H1 (cell line): Measurements from ENCODE around the gene EDC3. TPM values are rescaled to one million over a fixed set of nuclear protein-coding genes. Genes with fewer than 3 reads are reported as not detected.

Experiments
- CTCF ChIA-PET: fragments of 300-600 bp; sonication (Branson Sonifier 250); formaldehyde crosslinking; loops from one replicate; lab custom pipeline; 2021; ENCODE audit not compliant: partially characterized antibody; lab: Charles Lee
- POLR2A ChIA-PET: fragments of 300-600 bp; sonication (Branson Sonifier 250); formaldehyde crosslinking; loops from one replicate; lab custom pipeline; 2021; ENCODE audit warnings: inconsistent platforms; ENCODE audit not compliant: partially characterized antibody; lab: Charles Lee
- DNase-seq, 2 experiments: peaks; one replicate each; pipeline versions ENCODE4 v3.0.0 to v3.0.0-alpha.2; 2010 to 2022; ENCODE audit warnings: low spot score in 2 of 2, low read depth in 1 of 2, mixed read lengths in 1 of 2
- FAIRE-seq: peaks from 2 replicates; lab custom pipeline; 2011; peaks lifted over from hg19 to GRCh38; lab: Jason Lieb, UNC
- H2AFZ ChIP-seq: 2 replicates; pipeline ENCODE4 v1.8.1; 2012; ENCODE audit warnings: low read length, inconsistent platforms
- H2AK5ac ChIP-seq: 2 replicates; pipeline ENCODE4 v1.6.1; 2013; ENCODE audit warnings: low read depth, low read length
- H2BK120ac ChIP-seq: replicated peaks from 2 replicates; pipeline ENCODE3; 2013; ENCODE audit warnings: low read depth, low read length, inconsistent platforms
- H2BK12ac ChIP-seq: 2 replicates; pipeline ENCODE4 v1.6.1; 2013; ENCODE audit warnings: low read depth, low read length
- H2BK15ac ChIP-seq: 2 replicates; pipeline ENCODE4 v1.6.1; 2013; ENCODE audit warnings: low read length
- H2BK20ac ChIP-seq: 2 replicates; pipeline ENCODE4 v1.6.1; 2013; ENCODE audit warnings: low read length
- H2BK5ac ChIP-seq: 2 replicates; pipeline ENCODE4 v1.6.1; 2013; ENCODE audit warnings: low read depth, low read length
- H3K14ac ChIP-seq: 2 replicates; pipeline ENCODE4 v1.6.1; 2013; ENCODE audit warnings: inconsistent platforms; ENCODE audit not compliant: insufficient read length
- H3K18ac ChIP-seq: 2 replicates; pipeline ENCODE4 v1.6.1; 2013; ENCODE audit warnings: low read length; ENCODE audit errors: extremely low read depth
- H3K23ac ChIP-seq: 2 replicates; pipeline ENCODE4 v1.6.1; 2013; ENCODE audit warnings: inconsistent platforms; ENCODE audit not compliant: insufficient read length
- H3K23me2 ChIP-seq: 2 replicates; pipeline ENCODE4 v1.6.1; 2013; ENCODE audit warnings: low read depth, low read length
- H3K27ac ChIP-seq: 2 replicates; pipeline ENCODE4 v1.6.1; 2011; ENCODE audit warnings: low read depth, low read length, inconsistent platforms
- H3K27me3 ChIP-seq, 4 experiments: replicated peaks in 1 of 4; 1 replicate in 1 of 4; 2 replicates in 3 of 4; pipeline versions ENCODE4 v1.6.1 to v1.8.1; 2011 to 2013; ENCODE audit warnings: low read length in 3 of 4, mild to moderate bottlenecking in 3 of 4, inconsistent platforms in 2 of 4, mixed read lengths in 2 of 4, moderate library complexity in 1 of 4; ENCODE audit not compliant: control insufficient read depth in 3 of 4, insufficient read depth in 3 of 4; ENCODE audit errors: extremely low read depth in 1 of 4
- H3K36me3 ChIP-seq, 4 experiments: 2 replicates each; pipeline versions ENCODE4 v1.6.1 to v1.8.1; 2011 to 2013; ENCODE audit warnings: mild to moderate bottlenecking in 4 of 4, low read length in 3 of 4, moderate library complexity in 2 of 4, control low read depth in 1 of 4, inconsistent platforms in 1 of 4; ENCODE audit not compliant: insufficient read depth in 4 of 4, control insufficient read depth in 2 of 4
- H3K4ac ChIP-seq: replicated peaks from 2 replicates; pipeline ENCODE3; 2013; ENCODE audit warnings: low read length, low read depth, mixed read lengths, inconsistent platforms; ENCODE audit not compliant: insufficient read length
- H3K4me1 ChIP-seq, 4 experiments: replicated peaks in 1 of 4; 1 replicate in 1 of 4; 2 replicates in 3 of 4; pipeline versions ENCODE4 v1.6.1 to v1.8.1; 2011 to 2013; ENCODE audit warnings: low read length in 3 of 4, inconsistent platforms in 2 of 4, mixed read lengths in 1 of 4; ENCODE audit not compliant: insufficient read depth in 4 of 4, control insufficient read depth in 3 of 4
- H3K4me2 ChIP-seq, 2 experiments: 2 replicates each; pipeline versions ENCODE4 v1.6.1 to v1.8.1; 2011 to 2013; ENCODE audit warnings: low read depth in 2 of 2, low read length in 2 of 2, control low read depth in 1 of 2, inconsistent platforms in 1 of 2, mild to moderate bottlenecking in 1 of 2; ENCODE audit not compliant: insufficient read depth in 1 of 2
- H3K4me3 ChIP-seq, 4 experiments: fragments of 200-600, 300-600 bp in 1 of 4; sonication (generic), shearing (Covaris generic), sonication (Bioruptor Twin) in 1 of 4; 2 replicates each; pipeline versions ENCODE4 v1.5.1 to v1.8.1; 2011 to 2016; ENCODE audit warnings: low read length in 4 of 4, low read depth in 3 of 4, control low read depth in 2 of 4, inconsistent platforms in 2 of 4, mild to moderate bottlenecking in 2 of 4, mixed read lengths in 1 of 4, moderate library complexity in 1 of 4; ENCODE audit not compliant: insufficient read depth in 2 of 4; ENCODE audit errors: extremely low read depth in 1 of 4
- H3K56ac ChIP-seq: replicated peaks from 2 replicates; pipeline ENCODE3; 2013; ENCODE audit warnings: low read depth, mild to moderate bottlenecking, mixed read lengths, low read length, inconsistent platforms; ENCODE audit not compliant: insufficient read length
- H3K79me1 ChIP-seq: 2 replicates; pipeline ENCODE4 v1.6.1; 2013; ENCODE audit warnings: low read depth, low read length, control low read depth
- H3K79me2 ChIP-seq, 2 experiments: 2 replicates each; pipeline versions ENCODE4 v1.6.1 to v1.8.1; 2012 to 2013; ENCODE audit warnings: low read length in 2 of 2, mild to moderate bottlenecking in 2 of 2, inconsistent platforms in 1 of 2; ENCODE audit not compliant: insufficient read depth in 2 of 2, control insufficient read depth in 1 of 2
- H3K9ac ChIP-seq, 4 experiments: replicated peaks in 1 of 4; 1 replicate in 1 of 4; 2 replicates in 3 of 4; pipeline versions ENCODE4 v1.6.1 to v1.8.1; 2011 to 2013; ENCODE audit warnings: low read depth in 3 of 4, low read length in 3 of 4, control low read depth in 2 of 4, mild to moderate bottlenecking in 2 of 4, moderate library complexity in 2 of 4, inconsistent platforms in 1 of 4; ENCODE audit errors: extremely low read depth in 1 of 4
- H3K9me3 ChIP-seq, 2 experiments: 2 replicates each; pipeline versions ENCODE4 v1.6.1 to v1.8.1; 2012 to 2013; ENCODE audit warnings: mild to moderate bottlenecking in 2 of 2, moderate library complexity in 2 of 2, control low read depth in 1 of 2, inconsistent platforms in 1 of 2, low read depth in 1 of 2, low read length in 1 of 2, mixed read lengths in 1 of 2; ENCODE audit not compliant: insufficient read depth in 2 of 2
- H4K20me1 ChIP-seq, 2 experiments: replicated peaks in 1 of 2; 2 replicates each; pipeline versions ENCODE3 to v1.8.1; 2011 to 2013; ENCODE audit warnings: inconsistent platforms in 2 of 2, low read length in 2 of 2, mild to moderate bottlenecking in 1 of 2; ENCODE audit not compliant: insufficient read depth in 2 of 2, control insufficient read depth in 1 of 2
- H4K5ac ChIP-seq: 2 replicates; pipeline ENCODE4 v1.6.1; 2013; ENCODE audit warnings: low read length, low read depth, mixed read lengths, inconsistent platforms; ENCODE audit not compliant: insufficient read length
- H4K8ac ChIP-seq: 2 replicates; pipeline ENCODE4 v1.8.0; 2013; ENCODE audit warnings: mild to moderate bottlenecking, moderate library complexity, low read length, inconsistent platforms; ENCODE audit not compliant: insufficient read depth; ENCODE audit errors: extremely low read depth
- H4K91ac ChIP-seq: replicated peaks from 2 replicates; pipeline ENCODE3; 2013; ENCODE audit warnings: low read length, mixed read lengths, inconsistent platforms; ENCODE audit not compliant: insufficient read length
- ATF3 ChIP-seq: IDR thresholded peaks from 2 replicates; pipeline ENCODE4 v1.6.1; 2011; ENCODE audit warnings: low read depth, mild to moderate bottlenecking, low read length; ENCODE audit not compliant: insufficient read depth
- BACH1 ChIP-seq: IDR thresholded peaks from 2 replicates; pipeline ENCODE4 v1.6.1; 2012; ENCODE audit warnings: low read length, improper control_type of control experiment
- E2F6 ChIP-seq: IDR thresholded peaks from 2 replicates; pipeline ENCODE4 v1.6.1; 2012; ENCODE audit warnings: inconsistent platforms
- MAX ChIP-seq: IDR thresholded peaks from 2 replicates; pipeline ENCODE4 v1.6.1; 2012; ENCODE audit warnings: inconsistent platforms
- NANOG ChIP-seq: IDR thresholded peaks from 2 replicates; pipeline ENCODE4 v1.6.1; 2011; ENCODE audit warnings: low read length, low read depth, mild to moderate bottlenecking, inconsistent platforms; ENCODE audit not compliant: insufficient read depth, poor library complexity, severe bottlenecking
- NRF1 ChIP-seq: IDR thresholded peaks from 2 replicates; pipeline ENCODE4 v1.6.1; 2011; ENCODE audit warnings: mild to moderate bottlenecking, low read depth, low read length, improper control_type of control experiment
- SIRT6 ChIP-seq: IDR thresholded peaks from one replicate; pipeline ENCODE4 v1.7.1; 2012; ENCODE audit warnings: low read length, inconsistent platforms
- SP1 ChIP-seq: IDR thresholded peaks from 2 replicates; pipeline ENCODE4 v1.6.1; 2011; ENCODE audit warnings: low read depth, low read length
- SP2 ChIP-seq: IDR thresholded peaks from 2 replicates; pipeline ENCODE4 v1.6.1; 2012; ENCODE audit warnings: mild to moderate bottlenecking, low read length, inconsistent platforms
- TEAD4 ChIP-seq: IDR thresholded peaks from 2 replicates; pipeline ENCODE4 v1.6.1; 2012; ENCODE audit warnings: low read depth, low read length, inconsistent platforms, mixed read lengths
- WGBS, 2 experiments: shearing (Covaris generic) in 1 of 2; methylation state at CpG; one replicate each; pipeline versions ENCODE4 v1.1.6 to v1.1.7; 2013 to 2015; ENCODE audit warnings: low lambda C conversion rate in 2 of 2, mixed read lengths in 2 of 2, inconsistent platforms in 1 of 2, low coverage in 1 of 2, missing lambda C conversion rate in 1 of 2; ENCODE audit not compliant: insufficient replicate concordance in 2 of 2, insufficient coverage in 1 of 2, insufficient read length in 1 of 2; ENCODE audit errors: extremely low coverage in 1 of 2, missing lambda C conversion rate in 1 of 2; 5-methylcytosine and 5-hydroxymethylcytosine counted together
- polyA plus RNA-seq, 7 experiments: library from polyadenylated mRNA; depleted of rRNA in 3 of 7; stranded (reverse) in 5 of 7; unstranded in 2 of 7; fragments of >200 nt in 5 of 7; fragments of 200-250 nt in 2 of 7; gene quantifications; 1 replicate in 5 of 7; 2 replicates in 1 of 7; 4 replicates in 1 of 7; pipeline versions ENCODE4 v1.2.1 to v1.2.3, GENCODE V29; 2011 to 2013; ENCODE audit warnings: missing spikeins in 2 of 7, mixed read lengths in 2 of 7
- total RNA-seq: library from RNA; stranded (reverse); fragmentation: NEBNext Ultra II Directional; extraction: Animal tissue kit (Norgen Biotek cat#: 25700); gene quantifications from 2 replicates; pipeline ENCODE4 v1.2.1, GENCODE V29; 2021
- TF ChIP-seq, protein P1 (sequence below): IDR thresholded peaks from 2 replicates; pipeline ENCODE4 v1.6.1; 2011; ENCODE audit warnings: low read length, improper control_type of control experiment

EDC3 gene
- total and polyA plus RNA-seq, 2 of the 8 experiments (the other 6 are each of a cell fraction or from before 2014, with no cell fraction given), result 45.0 to 50.8 TPM

GRCh38 chr15:74595271-74595670 lies 100.6 kb downstream of the EDC3 start:
- Histone ChIP-seq H3K4me1 (peaks cover 0 to 3% (median 3%) of the 10 kb centered on the region in 4 experiments; a peak in 4 of 7 replicates), H3K27me3 (no peaks in the 10 kb centered on the region), H2AFZ (no peak overlapping the region), H3K79me1 (no peaks in the 10 kb centered on the region), H3K27ac (no peak overlapping the region), H3K9ac (no peak overlapping the region), H4K5ac (no peak overlapping the region), H4K91ac (no peak overlapping the region), H3K23ac (no peak overlapping the region), H3K23me2 (no peaks in the 10 kb centered on the region), H3K4me3 (no peak overlapping the region), H3K4ac (no peak overlapping the region), H2BK12ac (no peak overlapping the region), H3K56ac (no peak overlapping the region), H3K79me2 (no peaks in the 10 kb centered on the region), H3K36me3 (peaks cover 28 to 53% (median 43%) of the 10 kb centered on the region in 4 experiments), H3K14ac (no peak overlapping the region), H2BK120ac (no peak overlapping the region), H4K8ac (no peak overlapping the region), H3K9me3 (no peaks in the 10 kb centered on the region), H3K4me2 (no peak overlapping the region), H2AK5ac (no peak overlapping the region), H4K20me1 (peaks cover 0 to 7% of the 10 kb centered on the region in 2 experiments), H2BK15ac (no peak overlapping the region), H2BK20ac (no peak overlapping the region), H2BK5ac (no peak overlapping the region), H3K18ac (no peak overlapping the region)
- TF ChIP-seq SIRT6, result no peak
- TF ChIP-seq SP2, result no peak
- no peak for TF ChIP-seq SP1
- no peak for TF ChIP-seq ATF3
- TF ChIP-seq NRF1, result no peak
- TF ChIP-seq NANOG, result no peak
- no peak for TF ChIP-seq E2F6
- TF ChIP-seq MAX, result no peak
- no peak for TF ChIP-seq TEAD4
- TF ChIP-seq BACH1, result no peak
- TF ChIP-seq, protein P1, sequence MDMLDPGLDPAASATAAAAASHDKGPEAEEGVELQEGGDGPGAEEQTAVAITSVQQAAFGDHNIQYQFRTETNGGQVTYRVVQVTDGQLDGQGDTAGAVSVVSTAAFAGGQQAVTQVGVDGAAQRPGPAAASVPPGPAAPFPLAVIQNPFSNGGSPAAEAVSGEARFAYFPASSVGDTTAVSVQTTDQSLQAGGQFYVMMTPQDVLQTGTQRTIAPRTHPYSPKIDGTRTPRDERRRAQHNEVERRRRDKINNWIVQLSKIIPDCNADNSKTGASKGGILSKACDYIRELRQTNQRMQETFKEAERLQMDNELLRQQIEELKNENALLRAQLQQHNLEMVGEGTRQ, result no peak
- DNase-seq (no peak), FAIRE-seq (no peak)
- 91% methylated on average over 5 of the region's 5 CpGs; no CpG with 5 or more reads in 1 of the 2 experiments for WGBS, 2 experiments
- ChIA-PET POLR2A (interaction anchor here (0.9 to 1.2 kb wide), 2 partner anchors 20 to 49 kb away, joined by 3 to 4 read pairs; partner anchors contain the start of gene CLK3), CTCF (interaction anchor here (0.7 kb wide), 1 partner anchor 8 kb away, joined by 3 read pairs; no protein-coding TSS in a partner anchor)
